Activated CD4-positive, alpha-beta memory T cell treated with anti-CD3 and anti-CD28 coated beads for 36 hours (primary cell): ENCODE measurements around the gene CCDC27. TPM values are rescaled to one million over a fixed set of nuclear protein-coding genes. Genes with fewer than 3 reads are reported as not detected.

Experiments used
- CTCF ChIA-PET: fragments of 350-600 bp; sonication (Branson Sonifier 250); formaldehyde crosslinking; loops from one replicate; lab custom pipeline; 2021; ENCODE audit warnings: antibody characterized with exemption, inconsistent platforms; lab: Charles Lee
- POLR2A ChIA-PET: fragments of 350-600 bp; sonication (Branson Sonifier 250); formaldehyde crosslinking; loops from one replicate; lab custom pipeline; 2021; ENCODE audit warnings: antibody characterized with exemption; lab: Charles Lee
- DNase-seq: peaks from one replicate; pipeline ENCODE4 v3.0.0-alpha.2; 2020
- H3K27ac Mint-ChIP-seq: one replicate; pipeline ENCODE4 v1.8.0; 2021; ENCODE audit warnings: mixed read lengths
- H3K27me3 Mint-ChIP-seq: one replicate; pipeline ENCODE4 v1.8.0; 2021; ENCODE audit warnings: mixed read lengths
- H3K36me3 Mint-ChIP-seq: one replicate; pipeline ENCODE4 v1.8.0; 2021; ENCODE audit warnings: mixed read lengths
- H3K4me1 Mint-ChIP-seq: one replicate; pipeline ENCODE4 v1.8.0; 2021; ENCODE audit warnings: low read depth, mixed read lengths
- H3K4me3 Mint-ChIP-seq: one replicate; pipeline ENCODE4 v1.8.0; 2021; ENCODE audit warnings: mild to moderate bottlenecking, mixed read lengths
- H3K9me3 Mint-ChIP-seq: one replicate; pipeline ENCODE4 v1.8.0; 2021; ENCODE audit warnings: mixed read lengths
- intact Hi-C: fragments of 100-400 bp; cut with micrococcal nuclease; formaldehyde crosslinking; loops from one replicate; pipeline ENCODE4 v1.15.1; 2023
- total RNA-seq, 2 experiments: library from RNA; stranded (reverse); gene quantifications; one replicate each; pipeline ENCODE4 v1.2.3, GENCODE V29; 2021

The CCDC27 gene
- not detected for total RNA-seq

DNA sequence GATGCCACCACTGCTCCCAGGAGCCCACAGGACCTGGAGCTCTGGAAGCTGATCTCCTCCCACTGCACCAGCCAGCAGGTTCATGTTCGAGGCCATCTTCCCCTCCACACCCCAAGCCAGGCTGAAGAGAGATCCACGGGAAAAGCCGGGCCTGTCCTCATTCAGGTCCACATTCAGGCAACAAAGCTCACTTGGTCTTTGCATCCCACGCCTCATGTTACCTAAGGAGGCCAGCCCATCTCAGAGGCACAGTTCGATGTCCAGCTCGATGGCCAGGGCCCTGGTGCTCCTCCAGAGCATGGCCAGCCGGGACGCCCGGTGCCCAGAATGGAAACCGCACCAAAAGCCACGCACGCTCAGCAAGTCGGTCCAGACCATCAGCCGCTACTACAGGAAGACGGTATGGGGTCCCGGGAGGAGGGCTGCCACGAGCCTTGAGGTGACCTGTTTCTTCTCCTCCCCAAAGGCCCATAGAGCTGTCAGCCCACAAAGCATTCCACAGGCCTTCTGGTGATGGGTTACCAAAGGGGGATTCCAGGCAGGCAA lies at the start of gene CCDC27:
CCDC27 (plus strand) TSS at position 51 of the 546 bp plus-strand sequence; CDS start at position 83, 32 bp downstream.
- Mint-ChIP-seq H3K27me3 (peaks cover 3% of the 10 kb centered on the region), H3K4me3 (no peak within 1 kb of the TSS), H3K9me3 (no peaks in the 10 kb centered on the region), H3K36me3 (no peaks in the 10 kb centered on the region), H3K4me1 (peaks cover 8% of the 10 kb centered on the region), H3K27ac (no peak within 1 kb of the TSS)
- CTCF ChIA-PET = interaction anchor here (1.2 kb wide), 1 partner anchor 28 kb away, joined by 3 read pairs; no protein-coding TSS in a partner anchor
- intact Hi-C loops = no loop called here
- DNase-seq = no peak
- POLR2A ChIA-PET = no interaction called here

- peaks cover 13% of the 10 kb centered on the region for H3K27me3 Mint-ChIP-seq
- CTCF ChIA-PET = no interaction called here
- DNase-seq = no peak
- H3K4me1 Mint-ChIP-seq = peaks cover 4% of the 10 kb centered on the region
- no peak overlapping the region for H3K27ac Mint-ChIP-seq
- H3K36me3 Mint-ChIP-seq = no peaks in the 10 kb centered on the region
- no peak overlapping the region for H3K4me3 Mint-ChIP-seq
- POLR2A ChIA-PET = no interaction called here
- no peaks in the 10 kb centered on the region for H3K9me3 Mint-ChIP-seq
- intact Hi-C loops = no loop called here
Measured at GRCh38 chr1:3702528-3702927, 49.7 kb upstream of the CCDC27 start.

DNA sequence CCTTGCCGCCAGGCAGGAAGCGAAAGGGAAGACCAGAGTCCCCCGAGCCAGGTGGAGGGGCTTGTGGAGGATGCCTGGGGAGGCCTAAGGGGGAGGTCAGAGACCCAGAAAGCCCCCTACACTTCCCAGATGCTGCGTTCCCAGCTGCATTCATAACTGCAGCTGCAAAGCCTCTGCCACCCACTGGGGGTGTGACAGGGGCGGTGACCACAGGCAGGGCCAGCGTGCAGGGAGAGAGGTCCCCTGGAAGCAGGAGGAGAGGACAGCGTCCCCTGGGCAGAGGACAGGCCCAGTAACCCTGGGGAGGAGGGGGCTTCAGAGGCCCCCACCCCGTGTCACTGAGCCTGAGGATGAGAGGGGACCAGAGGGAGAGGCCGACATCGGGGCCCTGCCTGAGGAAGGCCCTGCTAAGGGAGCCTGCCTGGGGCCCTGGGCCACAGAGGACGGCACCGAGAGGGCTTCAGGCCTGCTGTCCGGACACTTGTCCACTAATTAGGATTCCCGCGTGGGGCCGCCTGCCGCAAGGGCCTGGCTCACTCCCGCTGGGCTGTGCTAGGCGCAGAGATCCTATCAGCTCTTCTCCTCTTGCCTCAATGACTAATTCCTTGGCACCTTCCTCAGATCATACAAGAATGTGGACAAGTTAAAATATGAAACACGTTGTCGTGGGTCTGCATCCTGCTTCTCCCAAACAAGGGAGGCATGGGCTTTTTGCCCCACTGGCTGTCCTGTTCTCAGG lies 49.1 kb upstream of the CCDC27 start:
- ChIA-PET CTCF (no interaction called here), POLR2A (no interaction called here)
- DNase-seq = no peak
- Mint-ChIP-seq H3K36me3 (no peaks in the 10 kb centered on the region), H3K9me3 (no peaks in the 10 kb centered on the region), H3K4me1 (peaks cover 4% of the 10 kb centered on the region), H3K27ac (no peak overlapping the region), H3K27me3 (peaks cover 14% of the 10 kb centered on the region), H3K4me3 (no peak overlapping the region)
- intact Hi-C loops = no loop called here

GRCh38 chr1:3703786-3704371 lies 48.4 kb upstream of the CCDC27 start:
- Mint-ChIP-seq H3K27me3 (peaks cover 14% of the 10 kb centered on the region), H3K27ac (no peak overlapping the region), H3K4me3 (no peak overlapping the region), H3K4me1 (peaks cover 4% of the 10 kb centered on the region), H3K9me3 (no peaks in the 10 kb centered on the region), H3K36me3 (no peaks in the 10 kb centered on the region)
- intact Hi-C loops = loop anchor here (2.0 kb wide), 1 partner anchor 27 kb away; no protein-coding TSS in a partner anchor
- ChIA-PET CTCF (interaction anchor here (0.7 kb wide), 1 partner anchor 21 kb away, joined by 3 read pairs; no protein-coding TSS in a partner anchor), POLR2A (no interaction called here)
- no peak for DNase-seq

GRCh38 chr1:3705341-3705950 lies 46.8 kb upstream of the CCDC27 start:
- Mint-ChIP-seq H3K27ac (no peak overlapping the region), H3K9me3 (no peaks in the 10 kb centered on the region), H3K27me3 (peaks cover 16% of the 10 kb centered on the region), H3K36me3 (no peaks in the 10 kb centered on the region), H3K4me1 (peaks cover 4% of the 10 kb centered on the region), H3K4me3 (no peak overlapping the region)
- intact Hi-C loops = loop anchor here (2.0 kb wide), 1 partner anchor 29 kb away; no protein-coding TSS in a partner anchor
- ChIA-PET CTCF (interaction anchor here (1.2 kb wide), 1 partner anchor 10 kb away, joined by 4 read pairs; no protein-coding TSS in a partner anchor), POLR2A (no interaction called here)
- DNase-seq = no peak

- intact Hi-C loops = no loop called here
Measured at GRCh38 chr1:3706651-3707297, 45.5 kb upstream of the CCDC27 start.

DNA sequence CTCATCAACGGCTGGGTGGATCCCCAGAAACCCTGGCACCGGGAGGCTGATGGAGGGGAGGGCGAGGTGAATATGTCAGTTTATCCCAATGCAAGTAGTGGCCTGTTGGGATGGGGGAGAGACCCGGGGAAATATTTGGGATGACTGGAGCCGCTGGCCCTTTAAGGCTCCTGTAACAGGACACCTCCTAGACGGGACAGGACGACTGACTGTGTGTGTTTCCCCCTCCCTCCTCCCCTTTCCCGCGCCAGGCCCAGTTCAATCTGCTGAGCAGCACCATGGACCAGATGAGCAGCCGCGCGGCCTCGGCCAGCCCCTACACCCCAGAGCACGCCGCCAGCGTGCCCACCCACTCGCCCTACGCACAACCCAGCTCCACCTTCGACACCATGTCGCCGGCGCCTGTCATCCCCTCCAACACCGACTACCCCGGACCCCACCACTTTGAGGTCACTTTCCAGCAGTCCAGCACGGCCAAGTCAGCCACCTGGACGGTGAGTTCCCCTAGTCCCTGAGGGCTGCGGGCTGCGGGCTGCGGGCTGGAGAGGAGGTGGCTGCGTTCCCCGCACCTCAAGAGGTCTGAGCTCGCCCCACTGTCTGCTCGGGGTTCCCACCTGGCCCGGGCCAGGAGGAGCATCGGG lies 44.8 kb upstream of the CCDC27 start:
- POLR2A ChIA-PET = no interaction called here

More at GRCh38 chr1:3706651-3707297, 45.5 kb upstream of the CCDC27 start:
- no peak for DNase-seq
- ChIA-PET POLR2A (no interaction called here), CTCF (interaction anchor here (1.2 kb wide), 1 partner anchor 12 kb away, joined by 4 read pairs; no protein-coding TSS in a partner anchor)
- H3K4me1 Mint-ChIP-seq = peaks cover 4% of the 10 kb centered on the region
- H3K27me3 Mint-ChIP-seq = peaks cover 17% of the 10 kb centered on the region
- H3K27ac Mint-ChIP-seq = no peak overlapping the region
- no peaks in the 10 kb centered on the region for H3K36me3 Mint-ChIP-seq
- no peaks in the 10 kb centered on the region for H3K9me3 Mint-ChIP-seq
- no peak overlapping the region for H3K4me3 Mint-ChIP-seq

DNA sequence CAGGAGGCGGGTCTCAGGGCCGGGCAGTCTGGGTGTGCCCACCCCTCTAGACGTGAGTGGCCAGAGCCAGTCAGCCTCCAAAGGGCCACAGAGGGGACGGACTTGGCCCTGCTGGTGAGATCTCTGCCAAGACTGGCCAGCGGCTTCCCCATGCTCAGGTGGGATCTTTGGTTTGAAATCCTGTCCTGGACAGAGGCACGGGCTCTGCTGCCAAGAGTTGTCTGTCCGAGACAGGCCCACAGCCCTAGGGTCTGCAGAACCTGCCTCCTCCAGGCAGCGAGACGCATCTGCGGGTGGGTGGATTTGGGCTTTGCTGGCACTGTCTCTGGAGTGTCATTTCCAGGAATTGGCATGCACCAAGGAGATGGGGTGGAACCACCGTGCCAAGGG lies 44.3 kb upstream of the CCDC27 start:
- Mint-ChIP-seq H3K4me1 (peaks cover 4% of the 10 kb centered on the region), H3K9me3 (no peaks in the 10 kb centered on the region), H3K4me3 (no peak overlapping the region), H3K36me3 (no peaks in the 10 kb centered on the region), H3K27ac (no peak overlapping the region), H3K27me3 (peaks cover 20% of the 10 kb centered on the region)
- ChIA-PET CTCF (no interaction called here), POLR2A (no interaction called here)
- intact Hi-C loops = no loop called here
- DNase-seq = no peak

More for the DNA sequence above, 44.8 kb upstream of the CCDC27 start:
- intact Hi-C loops = no loop called here
- H3K4me1 Mint-ChIP-seq = peaks cover 4% of the 10 kb centered on the region
- H3K4me3 Mint-ChIP-seq = no peak overlapping the region
- H3K9me3 Mint-ChIP-seq = no peaks in the 10 kb centered on the region
- peaks cover 20% of the 10 kb centered on the region for H3K27me3 Mint-ChIP-seq
- no peak for DNase-seq
- CTCF ChIA-PET = no interaction called here
- H3K36me3 Mint-ChIP-seq = no peaks in the 10 kb centered on the region
- no peak overlapping the region for H3K27ac Mint-ChIP-seq

DNA sequence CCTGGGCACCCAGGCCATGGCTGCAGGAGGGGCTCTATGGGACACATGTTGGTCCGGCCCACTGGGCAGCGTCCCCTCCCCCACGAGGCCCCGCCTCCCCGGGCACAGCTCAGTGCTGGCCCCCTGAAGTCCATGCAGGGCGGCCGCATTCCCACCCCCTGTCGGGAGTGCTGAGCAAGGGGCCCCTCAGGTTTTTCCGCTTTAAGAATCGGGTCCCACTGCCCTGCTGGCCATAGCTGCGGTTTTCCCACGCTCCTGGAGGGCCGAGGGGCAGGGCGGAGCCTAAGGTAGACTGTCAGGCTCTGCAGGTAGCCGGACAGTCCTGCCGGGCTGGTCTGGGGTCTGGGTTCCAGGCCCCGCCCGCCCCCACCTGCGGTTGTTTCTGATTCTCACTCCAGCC lies 43.5 kb upstream of the CCDC27 start:
- Mint-ChIP-seq H3K4me3 (no peak overlapping the region), H3K36me3 (no peaks in the 10 kb centered on the region), H3K27ac (no peak overlapping the region), H3K4me1 (peaks cover 4% of the 10 kb centered on the region), H3K27me3 (peaks cover 20% of the 10 kb centered on the region), H3K9me3 (no peaks in the 10 kb centered on the region)
- DNase-seq = no peak
- ChIA-PET POLR2A (no interaction called here), CTCF (no interaction called here)
- intact Hi-C loops = no loop called here

- H3K4me1 Mint-ChIP-seq = no peaks in the 10 kb centered on the region
- CTCF ChIA-PET = no interaction called here
- no peak for DNase-seq
- no peaks in the 10 kb centered on the region for H3K9me3 Mint-ChIP-seq
- peaks cover 20% of the 10 kb centered on the region for H3K27me3 Mint-ChIP-seq
- H3K36me3 Mint-ChIP-seq = no peaks in the 10 kb centered on the region
- H3K4me3 Mint-ChIP-seq = no peak overlapping the region
- intact Hi-C loops = no loop called here
- POLR2A ChIA-PET = no interaction called here
- H3K27ac Mint-ChIP-seq = no peak overlapping the region
Measured at GRCh38 chr1:3710251-3710650, 42.0 kb upstream of the CCDC27 start.

DNA sequence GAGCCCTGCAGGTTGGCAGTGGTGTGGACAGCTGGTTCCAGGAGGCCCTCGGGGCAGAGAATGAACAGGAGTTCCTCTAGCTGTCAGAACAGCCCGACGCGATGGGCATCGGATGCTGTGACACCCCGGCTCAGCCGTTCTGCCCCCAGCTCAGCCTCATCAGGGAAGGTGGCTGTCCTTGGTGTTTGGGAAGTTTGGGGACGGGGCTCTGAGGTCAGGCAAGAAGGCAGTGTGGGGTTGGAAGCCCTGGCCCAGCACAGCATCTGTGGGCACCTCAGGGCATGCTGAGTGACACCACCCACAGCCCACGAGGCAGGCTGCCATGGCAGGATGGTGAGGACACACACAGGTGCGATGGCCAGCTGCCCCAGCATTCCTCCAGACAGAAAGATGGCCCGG lies 40.9 kb upstream of the CCDC27 start:
- CTCF ChIA-PET = interaction anchor here (1.3 kb wide), 1 partner anchor 16 kb away, joined by 4 read pairs; no protein-coding TSS in a partner anchor
- POLR2A ChIA-PET = no interaction called here
- Mint-ChIP-seq H3K4me3 (no peak overlapping the region), H3K4me1 (no peaks in the 10 kb centered on the region), H3K9me3 (no peaks in the 10 kb centered on the region), H3K36me3 (no peaks in the 10 kb centered on the region), H3K27me3 (peaks cover 20% of the 10 kb centered on the region), H3K27ac (no peak overlapping the region)
- DNase-seq = no peak
- intact Hi-C loops = no loop called here
